Mesendoderm (in vitro differentiated cells): ENCODE results near the gene EARS2.
"Not testable (repeated sequence)": the region's sequence is repeated elsewhere in the genome, so short reads cannot be mapped to it uniquely, and the experiment has no call there.

ENCODE experiments used
- DNase-seq: peaks from one replicate; pipeline ENCODE4 v3.0.0; 2013
- H2AK5ac ChIP-seq: 2 replicates; pipeline ENCODE4 v1.6.1; 2013; ENCODE audit warnings: low read length, inconsistent platforms
- H2BK120ac ChIP-seq: 2 replicates; pipeline ENCODE4 v1.6.1; 2013; ENCODE audit warnings: low read depth, mild to moderate bottlenecking, low read length, moderate library complexity, mixed read lengths
- H2BK15ac ChIP-seq: replicated peaks from 2 replicates; pipeline ENCODE4 v1.6.1; 2013; ENCODE audit warnings: low read depth, mild to moderate bottlenecking, moderate library complexity
- H2BK5ac ChIP-seq: 2 replicates; pipeline ENCODE4 v1.6.1; 2013; ENCODE audit warnings: low read length, inconsistent platforms
- H3K18ac ChIP-seq: 2 replicates; pipeline ENCODE4 v1.6.1; 2013; ENCODE audit warnings: mild to moderate bottlenecking, low read length, mixed read lengths
- H3K23ac ChIP-seq: one replicate; pipeline ENCODE4 v1.6.1; 2013; ENCODE audit warnings: low read length
- H3K27ac ChIP-seq: 2 replicates; pipeline ENCODE4 v1.5.1; 2013; ENCODE audit warnings: low read depth, mild to moderate bottlenecking, inconsistent platforms, low read length, moderate library complexity
- H3K27me3 ChIP-seq: 2 replicates; pipeline ENCODE4 v1.6.1; 2013; ENCODE audit warnings: low read length, control low read depth, mild to moderate bottlenecking, inconsistent platforms; ENCODE audit not compliant: insufficient read depth, poor library complexity
- H3K36me3 ChIP-seq: 2 replicates; pipeline ENCODE4 v1.6.1; 2013; ENCODE audit warnings: low read length, inconsistent platforms; ENCODE audit not compliant: control insufficient read depth, insufficient read depth
- H3K4ac ChIP-seq: one replicate; pipeline ENCODE4 v1.6.1; 2013; ENCODE audit warnings: low read depth, mild to moderate bottlenecking, low read length, moderate library complexity
- H3K4me1 ChIP-seq: 2 replicates; pipeline ENCODE4 v1.6.1; 2013; ENCODE audit warnings: low read depth, low read length, inconsistent platforms; ENCODE audit not compliant: control insufficient read depth
- H3K4me2 ChIP-seq: 2 replicates; pipeline ENCODE4 v1.6.1; 2013; ENCODE audit warnings: low read length
- H3K4me3 ChIP-seq: 2 replicates; pipeline ENCODE4 v1.5.1; 2013; ENCODE audit warnings: mild to moderate bottlenecking, low read length
- H3K56ac ChIP-seq: one replicate; pipeline ENCODE4 v1.6.1; 2013; ENCODE audit warnings: low read length
- H3K79me1 ChIP-seq: 2 replicates; pipeline ENCODE4 v1.6.1; 2013; ENCODE audit warnings: low read length, inconsistent platforms
- H3K79me2 ChIP-seq: 2 replicates; pipeline ENCODE4 v1.6.1; 2013; ENCODE audit warnings: mild to moderate bottlenecking, low read length; ENCODE audit not compliant: control insufficient read depth, insufficient read depth
- H3K9ac ChIP-seq: 2 replicates; pipeline ENCODE4 v1.6.1; 2013; ENCODE audit warnings: low read length, inconsistent platforms
- H4K5ac ChIP-seq: one replicate; pipeline ENCODE4 v1.6.1; 2013; ENCODE audit warnings: low read length
- H4K8ac ChIP-seq: one replicate; pipeline ENCODE4 v1.6.1; 2013; ENCODE audit warnings: low read depth, mild to moderate bottlenecking, control low read depth, low read length, moderate library complexity
- WGBS: extraction: QIAGEN DNeasy Blood & Tissue Kit; methylation state at CpG from one replicate; pipeline ENCODE4 v1.1.7; 2013; ENCODE audit warnings: low lambda C conversion rate, missing lambda C conversion rate; ENCODE audit not compliant: insufficient coverage; ENCODE audit errors: extremely low coverage; 5-methylcytosine and 5-hydroxymethylcytosine counted together

EARS2 gene

GRCh38 chr16:23510915-23511270, 46.3 kb downstream of the EARS2 start:
- not testable (repeated sequence) for H3K9ac ChIP-seq

GRCh38 chr16:23510164-23510914, 46.8 kb downstream of the EARS2 start, which contains the start of gene GGA2:
TSS of gene GGA2 (minus strand) at chr16:23510494. CDS start at chr16:23510411, 83 bp downstream.
- Histone ChIP-seq H3K27ac (peak within 1 kb of the TSS; percentile 53), H3K4ac (peak within 1 kb of the TSS; percentile 74), H3K79me2 (peaks cover 38% of the 10 kb centered on the region), H3K4me2 (peak within 1 kb of the TSS; percentile 90), H3K9ac (peak within 1 kb of the TSS; percentile 84), H3K23ac (peak within 1 kb of the TSS; percentile 76), H3K4me1 (no peaks in the 10 kb centered on the region), H3K27me3 (no peaks in the 10 kb centered on the region), H2AK5ac (no peak within 1 kb of the TSS), H3K79me1 (peaks cover 14% of the 10 kb centered on the region), H3K56ac (peak within 1 kb of the TSS; percentile 92), H3K4me3 (peak within 1 kb of the TSS; percentile 82), H2BK120ac (peak within 1 kb of the TSS; percentile 13), H3K18ac (peak within 1 kb of the TSS; percentile 99), H4K8ac (no peak within 1 kb of the TSS), H4K5ac (no peak within 1 kb of the TSS), H3K36me3 (no peaks in the 10 kb centered on the region), H2BK5ac (no peak within 1 kb of the TSS), H2BK15ac (no peak within 1 kb of the TSS)
- no CpG with 5 or more reads among the region's 71 CpGs for WGBS
- DNase-seq, result peak; percentile 84

More at GRCh38 chr16:23510915-23511270, 46.3 kb downstream of the EARS2 start:
- WGBS, result no CpG with 5 or more reads among the region's 10 CpGs
- H2BK5ac ChIP-seq, H3K23ac ChIP-seq, H3K4ac ChIP-seq, H3K27me3 ChIP-seq, DNase-seq, H3K36me3 ChIP-seq, H4K8ac ChIP-seq, H4K5ac ChIP-seq, H3K27ac ChIP-seq, H2AK5ac ChIP-seq, H2BK15ac ChIP-seq, H3K4me1 ChIP-seq, H3K18ac ChIP-seq, H2BK120ac ChIP-seq, H3K4me3 ChIP-seq: not testable (repeated sequence)
- Histone ChIP-seq H3K4me2 (peak overlapping the region; percentile 34), H3K56ac (peak overlapping the region; percentile 74), H3K79me2 (peaks cover 35% of the 10 kb centered on the region), H3K79me1 (peaks cover 14% of the 10 kb centered on the region)

GRCh38 chr16:23509782-23510163, 47.4 kb downstream of the EARS2 start:
- DNase-seq, result peak; percentile 49

GRCh38 chr16:23509441-23509754, 47.8 kb downstream of the EARS2 start:
- H3K18ac ChIP-seq, result no peak overlapping the region
- no peak overlapping the region for H4K5ac ChIP-seq
- peaks cover 20% of the 10 kb centered on the region for H3K79me1 ChIP-seq
- H3K27me3 ChIP-seq, result no peaks in the 10 kb centered on the region
- peak overlapping the region; percentile 72 for H3K23ac ChIP-seq
- no peak overlapping the region for H2AK5ac ChIP-seq
- peaks cover 6% of the 10 kb centered on the region for H3K4me1 ChIP-seq
- peak overlapping the region; percentile 84 for H3K9ac ChIP-seq
- H3K27ac ChIP-seq, result no peak overlapping the region
- H3K4me3 ChIP-seq, result peak overlapping the region; percentile 82
- H4K8ac ChIP-seq, result no peak overlapping the region
- peak overlapping the region; percentile 90 for H3K4me2 ChIP-seq
- H2BK15ac ChIP-seq, result no peak overlapping the region
- peak overlapping the region; percentile 92 for H3K56ac ChIP-seq
- H2BK5ac ChIP-seq, result no peak overlapping the region
- H2BK120ac ChIP-seq, result no peak overlapping the region
- no peak overlapping the region for H3K4ac ChIP-seq
- H3K79me2 ChIP-seq, result peaks cover 48% of the 10 kb centered on the region
- peak; percentile 19 for DNase-seq
- no peaks in the 10 kb centered on the region for H3K36me3 ChIP-seq
- no CpG with 5 or more reads among the region's 5 CpGs for WGBS

More at GRCh38 chr16:23509782-23510163, 47.4 kb downstream of the EARS2 start:
- Histone ChIP-seq H2BK15ac (no peak overlapping the region), H4K8ac (no peak overlapping the region), H3K79me1 (peaks cover 18% of the 10 kb centered on the region), H3K4me1 (peaks cover 3% of the 10 kb centered on the region), H3K4me3 (peak overlapping the region; percentile 82), H2BK5ac (no peak overlapping the region), H3K27ac (peak overlapping the region; percentile 53), H3K4ac (peak overlapping the region; percentile 74), H3K4me2 (peak overlapping the region; percentile 90), H3K18ac (peak overlapping the region; percentile 99), H3K27me3 (no peaks in the 10 kb centered on the region), H3K9ac (peak overlapping the region; percentile 84), H3K36me3 (no peaks in the 10 kb centered on the region), H2BK120ac (peak overlapping the region; percentile 13), H3K79me2 (peaks cover 44% of the 10 kb centered on the region), H3K56ac (peak overlapping the region; percentile 92), H2AK5ac (no peak overlapping the region), H4K5ac (no peak overlapping the region), H3K23ac (no peak overlapping the region)
- no CpG with 5 or more reads among the region's 17 CpGs for WGBS

GRCh38 chr16:23508589-23509440, 48.3 kb downstream of the EARS2 start:
- H3K18ac ChIP-seq, result no peak overlapping the region
- no peak overlapping the region for H2BK5ac ChIP-seq
- no peaks in the 10 kb centered on the region for H3K36me3 ChIP-seq
- no CpG with 5 or more reads among the region's 28 CpGs for WGBS
- no peak overlapping the region for H2BK120ac ChIP-seq
- H3K4me1 ChIP-seq, result peaks cover 6% of the 10 kb centered on the region
- no peak overlapping the region for H3K4ac ChIP-seq
- no peak overlapping the region for H2BK15ac ChIP-seq
- no peak overlapping the region for H4K8ac ChIP-seq
- H2AK5ac ChIP-seq, result no peak overlapping the region
- H3K4me3 ChIP-seq, result peak overlapping the region; percentile 82
- peak; percentile 84 for DNase-seq
- peak overlapping the region; percentile 90 for H3K4me2 ChIP-seq
- H3K56ac ChIP-seq, result peak overlapping the region; percentile 92
- no peak overlapping the region for H4K5ac ChIP-seq
- H3K23ac ChIP-seq, result peak overlapping the region; percentile 72
- peaks cover 25% of the 10 kb centered on the region for H3K79me1 ChIP-seq
- peaks cover 53% of the 10 kb centered on the region for H3K79me2 ChIP-seq
- H3K9ac ChIP-seq, result peak overlapping the region; percentile 84
- no peak overlapping the region for H3K27ac ChIP-seq
- no peaks in the 10 kb centered on the region for H3K27me3 ChIP-seq
